Neural progenitor cell (in vitro differentiated cells): ENCODE measurements around the gene PCLO.

ENCODE experiments used
- CTCF ChIP-seq: fragments of 200-600 bp; sonication (generic); IDR thresholded peaks from 2 replicates; pipeline ENCODE4 v1.5.1; 2017; ENCODE audit warnings: antibody characterized with exemption, mild to moderate bottlenecking
- EZH2 ChIP-seq: fragments of 200-600 bp; sonication (generic); IDR thresholded peaks from 2 replicates; pipeline ENCODE4 v1.6.1; 2017; ENCODE audit warnings: antibody characterized with exemption, mild to moderate bottlenecking, moderate library complexity
- EZH2phosphoT487 ChIP-seq: fragments of 200-600 bp; sonication (generic); IDR thresholded peaks from 2 replicates; pipeline ENCODE4 v1.6.1; 2017; ENCODE audit warnings: antibody characterized with exemption

GRCh38 chr7:82950436-82950835, 212.2 kb downstream of the PCLO start:
- no peak for TF ChIP-seq CTCF
- TF ChIP-seq EZH2phosphoT487: no peak
- no peak for TF ChIP-seq EZH2
